AG09319 (cell line): ENCODE measurements around the gene CNR2.

Experiments used
- DNase-seq: peaks from one replicate; pipeline ENCODE4 v3.0.0-alpha.2; 2010; ENCODE audit warnings: low read depth; ENCODE audit errors: extremely low read depth
- CTCF ChIP-seq: IDR thresholded peaks from 2 replicates; pipeline ENCODE4 v1.5.1; 2011; ENCODE audit warnings: low read depth, mild to moderate bottlenecking, inconsistent platforms, low read length, moderate library complexity

Gene CNR2

GRCh38 chr1:23875382-23875781 lies 37.8 kb downstream of the CNR2 start:
- no peak for DNase-seq
- no peak for TF ChIP-seq CTCF

- no peak for DNase-seq
- no peak for TF ChIP-seq CTCF
Observed at GRCh38 chr1:23872421-23872820, 40.7 kb downstream of the CNR2 start.

- DNase-seq = no peak
- TF ChIP-seq CTCF = no peak
Observed at GRCh38 chr1:23869051-23869450, 44.1 kb downstream of the CNR2 start.

GRCh38 chr1:23868557-23869016 lies 44.6 kb downstream of the CNR2 start:
- DNase-seq = no peak
- no peak for TF ChIP-seq CTCF

GRCh38 chr1:23867895-23868556 lies 45.1 kb downstream of the CNR2 start, which contains the start of gene FUCA1:
TSS of gene FUCA1 (minus strand) at chr1:23868290. CDS start at chr1:23868286, 4 bp downstream.
- DNase-seq = peak; percentile 53
- peak; percentile 92 for TF ChIP-seq CTCF

GRCh38 chr1:23867542-23867894 lies 45.6 kb downstream of the CNR2 start:
- TF ChIP-seq CTCF = no peak

GRCh38 chr1:23865543-23865930 lies 47.6 kb downstream of the CNR2 start:
- DNase-seq = peak; percentile 1
- TF ChIP-seq CTCF = no peak

More at GRCh38 chr1:23867542-23867894, 45.6 kb downstream of the CNR2 start:
- DNase-seq = no peak
